Activated T-cell treated with anti-CD3 and anti-CD28 coated beads, Interleukin-2, amount 50 U/mL, for 48 hours (primary cell): ENCODE measurements around the gene UTP20.
"Not testable (repeated sequence)": the region's sequence is repeated elsewhere in the genome, so short reads cannot be mapped to it uniquely, and the experiment has no call there.

Source experiments
- DNase-seq, 2 experiments: peaks; one replicate each; pipeline ENCODE4 v3.0.0-alpha.2; 2020

Gene UTP20

DNA sequence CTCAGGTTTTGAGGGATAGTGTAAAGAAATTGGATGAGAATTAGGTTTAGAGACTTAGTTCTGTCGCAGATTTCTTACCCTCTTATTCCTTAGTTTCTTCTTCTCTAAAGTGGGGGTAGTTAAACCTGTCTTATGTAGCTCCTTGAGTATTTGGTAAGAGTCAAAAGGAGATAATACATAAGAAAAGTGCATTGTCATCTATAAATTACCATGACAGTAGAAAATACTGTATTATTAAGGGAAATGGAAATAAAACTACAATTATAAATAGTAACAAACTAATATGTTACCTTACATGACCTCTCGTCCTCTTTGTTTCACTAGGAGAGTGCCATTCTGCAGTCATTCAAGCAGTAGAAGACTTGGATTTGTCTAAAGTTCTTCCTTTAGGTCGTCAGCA, 49.0 kb downstream of the UTP20 start:
- no peak for DNase-seq

DNA sequence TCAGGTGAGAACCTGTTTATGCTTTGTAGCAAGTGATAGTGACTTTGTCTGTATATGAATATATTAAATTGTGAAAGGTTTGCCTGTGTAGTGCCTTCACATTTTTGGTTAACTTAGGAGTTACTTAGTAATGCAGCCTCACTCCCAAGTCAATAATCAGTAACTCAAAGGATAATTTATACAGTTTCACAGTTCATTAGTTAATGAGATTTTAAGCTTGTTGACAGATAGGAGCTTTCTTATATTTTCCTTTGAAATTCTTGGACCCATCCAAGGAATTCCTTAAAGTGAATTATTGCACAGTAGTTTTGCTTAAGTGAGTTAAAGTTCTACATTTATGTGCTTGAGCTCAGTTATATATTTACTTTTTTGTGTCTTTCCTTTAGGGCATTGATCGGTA, 50.7 kb downstream of the UTP20 start:
- DNase-seq: no peak

DNA sequence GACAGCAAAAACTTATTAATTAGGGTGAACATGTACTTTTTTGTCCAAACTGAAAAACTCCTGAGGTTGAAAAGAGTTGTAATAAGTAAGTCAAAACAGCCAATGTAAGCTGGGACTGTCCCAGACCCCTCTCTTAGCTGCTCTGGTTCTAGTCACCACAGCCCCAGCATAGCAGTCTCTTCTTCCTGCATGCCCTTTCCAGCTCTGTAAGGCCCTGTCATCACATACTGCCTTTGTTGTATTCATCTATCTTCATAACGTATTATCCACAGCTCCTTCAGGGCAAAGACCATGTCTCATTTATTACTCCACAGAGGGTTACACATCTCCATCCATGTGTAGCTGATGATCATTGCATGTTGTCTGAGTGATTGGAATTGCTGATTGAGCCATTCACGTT, 56.5 kb downstream of the UTP20 start:
- DNase-seq: no peak

DNA sequence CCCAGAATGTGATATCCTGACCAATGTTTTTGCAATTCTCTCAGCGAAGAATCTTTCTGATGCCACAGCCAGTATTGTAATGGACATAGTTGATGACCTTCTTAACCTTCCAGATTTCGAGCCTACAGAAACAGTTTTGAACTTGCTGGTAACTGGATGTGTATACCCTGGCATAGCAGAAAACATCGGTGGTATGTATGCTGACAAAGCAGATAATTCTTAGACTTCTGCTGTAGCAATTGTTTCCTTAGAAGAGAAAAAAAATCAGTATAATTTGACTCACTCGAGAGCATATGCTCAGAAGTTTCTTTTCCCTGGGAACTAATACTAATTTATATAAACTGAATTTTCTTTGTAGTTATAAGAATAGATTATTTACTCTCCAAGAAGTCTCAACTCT, 58.2 kb downstream of the UTP20 start:
- DNase-seq: no peak

GRCh38 chr12:101343893-101344292, 64.0 kb downstream of the UTP20 start:
- DNase-seq: no peak

DNA sequence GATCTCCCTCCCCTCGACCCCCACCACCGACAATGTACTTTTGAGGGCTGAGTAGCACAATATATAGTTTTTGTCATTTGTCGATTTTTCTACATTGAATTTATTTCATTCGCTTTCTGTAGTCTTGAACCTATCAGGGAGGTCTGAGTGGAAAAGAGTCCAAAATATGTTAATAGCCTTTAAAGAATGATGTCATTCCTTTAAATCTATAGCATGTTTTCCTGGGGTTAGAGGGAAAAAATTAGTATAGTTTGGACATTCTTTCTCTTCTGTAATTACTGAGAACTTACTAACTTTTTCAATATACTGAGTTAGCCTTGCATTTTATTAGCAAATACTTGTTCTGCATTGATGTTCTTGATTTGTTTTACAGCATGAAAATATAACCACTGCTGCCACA, 71.8 kb downstream of the UTP20 start:
- DNase-seq: no peak

DNA sequence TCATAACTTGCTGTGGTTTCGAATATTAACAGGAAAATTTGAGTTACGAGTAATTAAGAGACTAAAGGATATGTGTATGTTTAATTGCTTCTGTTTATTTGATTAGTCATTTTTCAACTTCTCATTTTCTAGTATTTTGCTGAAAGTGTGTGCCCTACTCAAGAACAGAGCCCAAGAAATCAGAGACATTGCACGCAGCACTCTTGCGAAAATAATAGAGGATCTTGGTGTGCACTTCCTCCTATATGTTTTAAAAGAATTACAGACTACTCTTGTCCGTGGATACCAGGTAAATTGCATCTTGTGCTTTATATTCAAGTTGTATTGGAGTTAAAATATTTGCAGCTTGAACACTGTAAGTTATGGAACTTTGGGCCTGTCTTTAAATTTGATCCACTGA, 76.9 kb downstream of the UTP20 start:
- DNase-seq: no peak

- no peak for DNase-seq
Observed at GRCh38 chr12:101361455-101361854, 81.5 kb downstream of the UTP20 start.

DNA sequence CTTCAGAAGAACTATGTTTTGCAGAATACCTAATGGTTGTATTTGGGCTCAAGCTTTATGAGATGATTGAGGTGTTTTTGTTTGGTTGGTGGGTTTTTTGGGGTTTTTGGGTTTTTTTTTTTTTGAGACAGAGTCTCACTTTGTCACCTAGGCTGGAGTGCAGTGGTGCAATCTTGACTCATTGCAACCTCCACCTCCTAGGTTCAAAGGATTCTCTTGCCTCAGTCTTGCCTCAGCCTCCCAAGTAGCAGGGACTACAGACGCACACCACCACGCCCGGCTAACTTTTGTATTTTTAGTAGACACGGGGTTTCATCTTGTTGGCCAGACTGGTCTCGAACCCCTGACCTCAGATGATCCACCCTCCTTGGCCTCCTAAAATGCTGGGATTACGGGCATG, 88.1 kb downstream of the UTP20 start:
- no peak for DNase-seq

DNA sequence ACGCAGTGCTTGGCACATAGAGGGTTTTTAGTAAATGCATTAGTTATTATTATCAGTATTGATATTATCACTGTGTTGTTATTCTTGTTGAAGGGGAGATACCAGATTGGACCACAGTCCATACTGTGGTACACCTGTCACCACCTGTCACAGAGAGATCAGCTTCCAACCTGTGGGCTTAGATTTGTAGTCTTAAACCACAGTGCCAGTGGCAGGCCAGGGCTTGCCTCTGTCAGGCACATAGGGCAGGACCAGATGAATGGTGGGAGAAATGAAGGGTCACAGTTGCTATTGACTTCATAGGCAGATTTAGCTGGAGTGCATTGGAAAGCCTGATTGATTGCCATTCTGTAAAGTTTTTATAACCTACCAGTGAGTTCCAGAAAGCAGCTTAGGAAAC, 92.5 kb downstream of the UTP20 start:
- DNase-seq: no peak

GRCh38 chr12:101375573-101375972, 95.7 kb downstream of the UTP20 start:
- no peak for DNase-seq

GRCh38 chr12:101379149-101379548, 99.2 kb downstream of the UTP20 start:
- no peak for DNase-seq

GRCh38 chr12:101391181-101391580, 111.3 kb downstream of the UTP20 start:
- DNase-seq: not testable (repeated sequence)

GRCh38 chr12:101407049-101407435, 127.1 kb downstream of the UTP20 start:
- no peak for DNase-seq

DNA sequence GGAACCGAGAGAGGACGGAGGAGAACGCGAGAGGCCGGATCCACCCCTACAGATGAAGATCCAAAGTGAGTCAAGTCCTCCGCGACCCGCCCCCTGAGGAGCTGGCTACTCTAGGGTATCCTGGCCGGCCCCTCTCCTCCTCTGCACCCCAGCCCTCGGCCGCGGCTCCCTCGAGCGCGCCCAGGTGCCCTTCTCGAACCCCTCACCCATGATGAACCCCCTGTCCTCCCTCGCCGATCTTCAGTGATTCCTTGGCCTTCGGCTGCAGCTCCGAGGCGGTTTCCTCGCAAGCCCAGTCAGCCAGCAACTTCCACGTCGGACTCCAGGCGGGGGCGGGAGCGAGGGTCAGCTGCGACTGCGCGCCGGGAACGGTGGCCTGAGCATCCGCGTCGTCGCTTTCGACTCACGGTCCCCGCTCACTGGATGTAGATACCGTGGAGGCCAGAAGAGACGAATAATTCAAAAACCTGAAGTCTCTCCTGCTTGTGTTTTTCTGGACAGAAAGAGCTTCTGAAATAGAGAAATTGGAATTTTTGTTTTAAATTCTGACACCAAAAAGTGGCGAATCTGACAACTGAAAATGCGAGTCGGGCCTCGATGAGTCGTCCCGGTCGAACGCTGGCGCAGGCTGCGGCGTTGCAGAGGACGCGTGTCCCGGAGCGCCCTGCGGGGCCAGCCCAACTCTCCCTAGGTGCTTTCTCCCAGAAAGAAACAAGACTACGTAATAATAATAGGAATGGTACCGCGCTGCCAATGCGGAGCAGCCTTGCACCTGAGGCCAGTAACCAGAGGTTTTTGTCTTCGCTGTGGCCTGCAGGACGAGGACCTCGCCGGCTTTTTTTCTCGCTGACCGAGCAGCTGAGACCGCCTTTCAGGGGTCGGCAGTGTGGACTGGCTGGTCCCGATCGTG, 127.8 kb downstream of the UTP20 start, which contains the start of gene ARL1:
Gene ARL1 (minus strand): TSS at position 337 of the 910 bp plus-strand sequence. CDS start 127 bp downstream, at position 210.
- peak; percentile 88 to 90 for DNase-seq

GRCh38 chr12:101410169-101410568, 130.3 kb downstream of the UTP20 start:
- not testable (repeated sequence) for DNase-seq

- DNase-seq: no peak
Observed at GRCh38 chr12:101414533-101415119, 134.7 kb downstream of the UTP20 start.

- DNase-seq: no peak
Observed at GRCh38 chr12:101415228-101415627, 135.3 kb downstream of the UTP20 start.

DNA sequence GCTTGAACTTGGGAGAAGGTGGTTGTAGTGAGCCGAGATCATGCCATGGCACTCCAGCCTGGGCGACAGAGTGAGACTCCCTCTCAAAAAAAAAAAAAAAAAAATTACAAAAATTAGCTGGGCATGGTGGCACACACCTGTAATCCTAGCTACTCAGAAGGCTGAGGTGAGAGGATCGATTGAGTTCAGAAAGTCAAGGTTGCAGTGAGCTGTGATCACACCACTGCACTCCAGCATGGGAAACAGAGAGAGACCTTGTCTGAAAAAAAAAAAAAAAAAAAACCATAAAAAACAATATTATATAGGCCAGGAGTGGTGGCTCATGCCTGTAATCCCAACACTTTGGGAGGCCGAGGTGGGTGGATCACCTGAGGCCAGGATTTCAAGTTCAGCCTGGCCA, 142.2 kb downstream of the UTP20 start:
- DNase-seq: not testable (repeated sequence)

GRCh38 chr12:101424620-101425019, 144.7 kb downstream of the UTP20 start:
- no peak for DNase-seq

- DNase-seq: no peak
Observed at GRCh38 chr12:101430456-101430855, 150.6 kb downstream of the UTP20 start.

DNA sequence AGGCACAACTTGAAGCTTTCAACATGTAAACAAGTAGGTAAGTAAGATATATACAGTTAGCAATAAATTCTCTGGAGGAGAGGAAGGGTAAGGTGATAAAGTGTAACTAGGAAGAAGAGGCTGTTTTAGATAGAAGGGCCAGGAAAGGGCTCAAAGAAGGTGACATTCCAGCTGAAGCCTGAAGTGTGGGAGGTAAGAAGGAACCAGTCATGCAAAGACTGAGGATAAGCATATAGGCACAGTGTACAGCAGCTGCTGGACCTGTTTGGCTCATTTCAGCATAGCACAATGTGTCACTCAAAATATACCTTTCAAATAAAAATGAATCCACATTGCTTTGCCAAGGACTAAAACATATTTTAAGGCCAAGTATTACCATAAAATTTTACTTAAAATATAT, 156.2 kb downstream of the UTP20 start:
- no peak for DNase-seq
